Common myeloid progenitor, CD34-positive (primary cell): ENCODE results near the gene AFP.

Experiments
- CTCF ChIA-PET: fragments of 350-600 bp; sonication (Branson Sonifier 250); formaldehyde crosslinking; loops from one replicate; lab custom pipeline; 2021; ENCODE audit warnings: antibody characterized with exemption; lab: Charles Lee
- POLR2A ChIA-PET: fragments of 350-600 bp; sonication (Branson Sonifier 250); formaldehyde crosslinking; loops from one replicate; lab custom pipeline; 2021; ENCODE audit warnings: antibody characterized with exemption; lab: Charles Lee
- DNase-seq, 3 donors: peaks; one replicate each; pipeline versions ENCODE4 v3.0.0 to v3.0.0-alpha.2; 2013
- H3K27ac ChIP-seq, 2 experiments: 1 replicate in 1 of 2; 2 replicates in 1 of 2; pipeline ENCODE4 v1.7.0; 2013; ENCODE audit warnings: inconsistent platforms in 2 of 2, low read length in 2 of 2, mild to moderate bottlenecking in 2 of 2, low read depth in 1 of 2, moderate library complexity in 1 of 2; ENCODE audit not compliant: severe bottlenecking in 2 of 2, insufficient read depth in 1 of 2, poor library complexity in 1 of 2
- H3K27me3 ChIP-seq, 5 experiments: replicated peaks in 2 of 5; 1 replicate in 3 of 5; 2 replicates in 2 of 5; pipeline versions ENCODE4 v1.6.1 to v1.7.0; 2013; ENCODE audit warnings: low read length in 4 of 5, mild to moderate bottlenecking in 2 of 5, moderate library complexity in 2 of 5, inconsistent platforms in 1 of 5; ENCODE audit not compliant: insufficient read depth in 5 of 5, control insufficient read depth in 4 of 5
- H3K36me3 ChIP-seq, 4 experiments: 1 replicate in 2 of 4; 2 replicates in 2 of 4; pipeline versions ENCODE4 v1.6.1 to v1.7.0; 2013; ENCODE audit warnings: low read length in 3 of 4, control low read depth in 1 of 4, mild to moderate bottlenecking in 1 of 4; ENCODE audit not compliant: control insufficient read depth in 4 of 4, insufficient read depth in 4 of 4
- H3K4me1 ChIP-seq, 4 experiments: 1 replicate in 3 of 4; 2 replicates in 1 of 4; pipeline versions ENCODE4 v1.6.1 to v1.7.1; 2013; ENCODE audit warnings: low read length in 3 of 4, mild to moderate bottlenecking in 3 of 4, control low read depth in 1 of 4, inconsistent platforms in 1 of 4, moderate library complexity in 1 of 4; ENCODE audit not compliant: control insufficient read depth in 4 of 4, insufficient read depth in 4 of 4; ENCODE audit errors: control extremely low read depth in 1 of 4
- H3K4me3 ChIP-seq, 7 experiments: 1 replicate in 4 of 7; 2 replicates in 3 of 7; pipeline versions ENCODE4 v1.5.1 to v1.7.0; 2013; ENCODE audit warnings: mild to moderate bottlenecking in 7 of 7, low read length in 6 of 7, moderate library complexity in 6 of 7, inconsistent platforms in 2 of 7, low read depth in 2 of 7, control low read depth in 1 of 7; ENCODE audit not compliant: insufficient read depth in 4 of 7, control insufficient read depth in 1 of 7; ENCODE audit errors: extremely low read depth in 1 of 7
- H3K9me3 ChIP-seq, 5 experiments: 1 replicate in 4 of 5; 2 replicates in 1 of 5; pipeline versions ENCODE4 v1.6.1 to v1.7.1; 2013; ENCODE audit warnings: low read length in 4 of 5, mild to moderate bottlenecking in 2 of 5, inconsistent platforms in 1 of 5, low read depth in 1 of 5, moderate library complexity in 1 of 5; ENCODE audit not compliant: control insufficient read depth in 4 of 5, insufficient read depth in 2 of 5; ENCODE audit errors: control extremely low read depth in 1 of 5
- WGBS: methylation state at CpG from one replicate; pipeline ENCODE4 v1.1.5; 2013; ENCODE audit not compliant: insufficient coverage; 5-methylcytosine and 5-hydroxymethylcytosine counted together

Gene AFP

DNA sequence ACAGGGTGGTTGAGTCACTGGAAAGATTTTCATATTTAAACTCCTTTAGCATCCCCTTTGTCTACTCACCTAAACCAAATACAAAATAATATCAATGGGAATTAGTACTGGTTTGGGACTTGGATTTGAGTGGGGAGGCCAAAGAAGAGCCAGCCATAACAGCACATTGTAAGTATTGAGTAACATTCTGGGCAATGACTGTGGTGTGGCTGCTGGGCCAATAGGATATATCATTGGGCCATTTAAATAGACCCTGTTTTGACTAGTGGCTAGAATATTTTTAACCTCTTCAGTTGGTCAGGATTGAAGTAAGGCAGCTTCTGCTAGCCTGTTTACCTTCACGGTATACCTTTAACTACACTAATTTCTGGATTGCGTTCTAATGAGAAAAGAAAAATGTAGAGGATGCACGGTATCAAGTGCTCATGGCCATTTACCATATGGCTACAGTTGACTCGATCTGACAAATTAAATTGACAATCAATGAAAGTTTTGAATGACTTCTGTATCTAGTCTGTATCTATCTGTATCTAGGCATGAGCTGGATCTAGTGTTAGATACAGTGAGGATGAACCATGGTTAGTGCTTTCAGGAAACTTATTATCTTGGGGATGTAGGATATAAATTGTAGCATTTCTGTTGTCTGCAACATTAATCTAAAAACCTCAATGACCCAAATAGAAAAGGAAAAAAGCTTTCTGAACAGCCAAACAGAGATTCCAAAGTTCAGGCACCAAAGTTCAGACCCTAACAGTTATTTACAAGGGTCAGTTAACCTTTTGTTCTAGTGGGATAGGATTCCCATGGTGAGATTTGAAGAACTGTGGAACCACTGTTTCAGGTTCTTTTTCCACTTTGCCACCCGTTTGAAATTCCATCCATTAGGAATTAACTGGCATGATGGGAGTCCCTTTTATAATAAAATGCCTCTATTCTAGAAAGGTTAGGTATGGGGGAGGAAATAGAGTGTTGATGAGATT is 38.7 kb upstream of the AFP start:
- Histone ChIP-seq H3K4me1 (no peaks in the 10 kb centered on the region), H3K27me3 (no peaks in the 10 kb centered on the region), H3K27ac (no peak overlapping the region), H3K36me3 (no peaks in the 10 kb centered on the region), H3K9me3 (no peaks in the 10 kb centered on the region), H3K4me3 (no peak overlapping the region)
- 100% methylated on average over 4 of the region's 5 CpGs for WGBS
- ChIA-PET POLR2A (no interaction called here), CTCF (no interaction called here)
- DNase-seq: no peak

DNA sequence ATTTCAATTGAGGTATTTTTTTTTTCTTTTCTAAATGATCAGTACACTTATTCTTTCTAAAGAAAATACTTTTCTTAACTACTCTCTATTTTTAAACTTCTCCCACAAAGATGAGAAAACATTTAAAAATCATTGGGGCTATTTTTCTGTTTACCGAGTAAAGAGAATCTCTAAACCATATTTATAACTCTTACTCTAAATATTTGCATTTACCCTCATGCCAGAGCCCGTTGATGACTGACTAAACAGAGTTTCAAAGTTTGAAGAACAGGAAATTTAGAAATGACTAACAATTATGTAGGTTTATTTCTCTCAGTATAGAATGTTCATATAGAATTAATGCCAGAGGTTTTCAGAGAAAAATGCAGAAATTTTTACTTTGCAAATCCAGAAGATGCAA is 34.6 kb upstream of the AFP start:
- no peaks in the 10 kb centered on the region for H3K27me3 ChIP-seq
- no CpG with 5 or more reads among the region's 2 CpGs for WGBS

DNA sequence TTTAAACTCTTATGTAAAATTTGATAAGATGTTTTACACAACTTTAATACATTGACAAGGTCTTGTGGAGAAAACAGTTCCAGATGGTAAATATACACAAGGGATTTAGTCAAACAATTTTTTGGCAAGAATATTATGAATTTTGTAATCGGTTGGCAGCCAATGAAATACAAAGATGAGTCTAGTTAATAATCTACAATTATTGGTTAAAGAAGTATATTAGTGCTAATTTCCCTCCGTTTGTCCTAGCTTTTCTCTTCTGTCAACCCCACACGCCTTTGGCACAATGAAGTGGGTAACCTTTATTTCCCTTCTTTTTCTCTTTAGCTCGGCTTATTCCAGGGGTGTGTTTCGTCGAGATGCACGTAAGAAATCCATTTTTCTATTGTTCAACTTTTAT is 32.0 kb upstream of the AFP start, which contains the start of gene ALB:
Gene ALB, plus strand, starts transcription at position 246 of the 400 bp plus-strand sequence. Its CDS starts 41 bp downstream, at position 287.
- Histone ChIP-seq H3K9me3 (no peaks in the 10 kb centered on the region), H3K36me3 (no peaks in the 10 kb centered on the region), H3K27ac (no peak within 1 kb of the TSS), H3K4me1 (no peaks in the 10 kb centered on the region), H3K4me3 (no peak within 1 kb of the TSS), H3K27me3 (no peaks in the 10 kb centered on the region)
- no peak for DNase-seq
- 100% methylated on average over 2 of the region's 7 CpGs for WGBS
- ChIA-PET CTCF (no interaction called here), POLR2A (no interaction called here)

More for the DNA sequence above, 34.6 kb upstream of the AFP start:
- DNase-seq: no peak
- Histone ChIP-seq H3K27ac (no peak overlapping the region), H3K4me1 (no peaks in the 10 kb centered on the region), H3K36me3 (no peaks in the 10 kb centered on the region), H3K9me3 (no peaks in the 10 kb centered on the region), H3K4me3 (no peak overlapping the region)
- ChIA-PET CTCF (no interaction called here), POLR2A (no interaction called here)

DNA sequence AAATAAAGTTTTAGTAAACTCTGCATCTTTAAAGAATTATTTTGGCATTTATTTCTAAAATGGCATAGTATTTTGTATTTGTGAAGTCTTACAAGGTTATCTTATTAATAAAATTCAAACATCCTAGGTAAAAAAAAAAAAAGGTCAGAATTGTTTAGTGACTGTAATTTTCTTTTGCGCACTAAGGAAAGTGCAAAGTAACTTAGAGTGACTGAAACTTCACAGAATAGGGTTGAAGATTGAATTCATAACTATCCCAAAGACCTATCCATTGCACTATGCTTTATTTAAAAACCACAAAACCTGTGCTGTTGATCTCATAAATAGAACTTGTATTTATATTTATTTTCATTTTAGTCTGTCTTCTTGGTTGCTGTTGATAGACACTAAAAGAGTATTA is 31.6 kb upstream of the AFP start:
- Histone ChIP-seq H3K27me3 (no peaks in the 10 kb centered on the region), H3K4me1 (no peaks in the 10 kb centered on the region), H3K27ac (no peak overlapping the region), H3K4me3 (no peak overlapping the region), H3K36me3 (no peaks in the 10 kb centered on the region), H3K9me3 (no peaks in the 10 kb centered on the region)
- no CpG with 5 or more reads among the region's 1 CpG for WGBS
- no peak for DNase-seq
- POLR2A ChIA-PET: no interaction called here
- CTCF ChIA-PET: no interaction called here

DNA sequence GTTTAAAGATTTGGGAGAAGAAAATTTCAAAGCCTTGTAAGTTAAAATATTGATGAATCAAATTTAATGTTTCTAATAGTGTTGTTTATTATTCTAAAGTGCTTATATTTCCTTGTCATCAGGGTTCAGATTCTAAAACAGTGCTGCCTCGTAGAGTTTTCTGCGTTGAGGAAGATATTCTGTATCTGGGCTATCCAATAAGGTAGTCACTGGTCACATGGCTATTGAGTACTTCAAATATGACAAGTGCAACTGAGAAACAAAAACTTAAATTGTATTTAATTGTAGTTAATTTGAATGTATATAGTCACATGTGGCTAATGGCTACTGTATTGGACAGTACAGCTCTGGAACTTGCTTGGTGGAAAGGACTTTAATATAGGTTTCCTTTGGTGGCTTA is 30.9 kb upstream of the AFP start:
- 90% methylated on average over 2 of the region's 2 CpGs for WGBS
- H3K36me3 ChIP-seq: no peaks in the 10 kb centered on the region
- H3K9me3 ChIP-seq: no peaks in the 10 kb centered on the region
- no peaks in the 10 kb centered on the region for H3K4me1 ChIP-seq
- CTCF ChIA-PET: no interaction called here
- POLR2A ChIA-PET: no interaction called here
- H3K27me3 ChIP-seq: no peaks in the 10 kb centered on the region
- no peak for DNase-seq
- H3K4me3 ChIP-seq: no peak overlapping the region
- no peak overlapping the region for H3K27ac ChIP-seq

DNA sequence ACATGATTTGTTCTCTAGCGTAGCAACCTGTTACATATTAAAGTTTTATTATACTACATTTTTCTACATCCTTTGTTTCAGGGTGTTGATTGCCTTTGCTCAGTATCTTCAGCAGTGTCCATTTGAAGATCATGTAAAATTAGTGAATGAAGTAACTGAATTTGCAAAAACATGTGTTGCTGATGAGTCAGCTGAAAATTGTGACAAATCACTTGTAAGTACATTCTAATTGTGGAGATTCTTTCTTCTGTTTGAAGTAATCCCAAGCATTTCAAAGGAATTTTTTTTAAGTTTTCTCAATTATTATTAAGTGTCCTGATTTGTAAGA is 29.5 kb upstream of the AFP start:
- POLR2A ChIA-PET: no interaction called here
- CTCF ChIA-PET: interaction anchor here (1.2 kb wide), 1 partner anchor 10 kb away, joined by 4 read pairs; no protein-coding TSS in a partner anchor
- no peak overlapping the region for H3K4me3 ChIP-seq
- DNase-seq: no peak
- no peaks in the 10 kb centered on the region for H3K36me3 ChIP-seq
- WGBS: no CpG with 5 or more reads among the region's 1 CpG
- no peaks in the 10 kb centered on the region for H3K4me1 ChIP-seq
- no peaks in the 10 kb centered on the region for H3K9me3 ChIP-seq
- no peaks in the 10 kb centered on the region for H3K27me3 ChIP-seq
- no peak overlapping the region for H3K27ac ChIP-seq

DNA sequence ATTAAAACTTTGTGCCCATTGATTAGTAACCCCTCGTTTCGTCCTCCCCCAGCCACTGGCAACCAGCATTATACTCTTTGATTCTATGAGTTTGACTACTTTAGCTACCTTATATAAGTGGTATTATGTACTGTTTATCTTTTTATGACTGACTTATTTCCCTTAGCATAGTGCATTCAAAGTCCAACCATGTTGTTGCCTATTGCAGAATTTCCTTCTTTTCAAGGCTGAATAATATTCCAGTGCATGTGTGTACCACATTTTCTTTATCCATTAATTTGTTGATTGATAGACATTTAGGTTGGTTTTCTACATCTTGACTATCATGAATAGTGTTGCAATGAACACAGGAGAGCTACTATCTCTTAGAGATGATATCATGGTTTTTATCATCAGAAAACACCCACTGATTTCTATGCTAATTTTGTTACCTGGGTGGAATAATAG is 28.8 kb upstream of the AFP start:
- Histone ChIP-seq H3K27me3 (no peaks in the 10 kb centered on the region), H3K4me1 (no peaks in the 10 kb centered on the region), H3K4me3 (no peak overlapping the region), H3K9me3 (no peaks in the 10 kb centered on the region), H3K27ac (no peak overlapping the region), H3K36me3 (no peaks in the 10 kb centered on the region)
- DNase-seq: no peak
- ChIA-PET POLR2A (no interaction called here), CTCF (interaction anchor here (1.2 kb wide), 1 partner anchor 9 kb away, joined by 4 read pairs; no protein-coding TSS in a partner anchor)
- WGBS: no CpG with 5 or more reads among the region's 2 CpGs
